Ovary (tissue), 3 donors: ENCODE measurements around the gene CDHR3.

ENCODE experiments used
- POLR2A ChIP-seq: fragments of 450-650 bp; IDR thresholded peaks from one replicate; pipeline ENCODE4 v1.6.1; 2017; ENCODE audit warnings: antibody characterized with exemption, mild to moderate bottlenecking, moderate library complexity
- TF ChIP-seq, protein P1 (sequence below), 3 donors: fragments of 450-650 bp in 2 of 3; fragments of 200-600 bp in 1 of 3; IDR thresholded peaks; one replicate each; pipeline versions ENCODE4 v1.5.1 to v1.8.0; 2016 to 2022; ENCODE audit warnings: antibody characterized with exemption in 3 of 3, mild to moderate bottlenecking in 1 of 3
- donor health status: DM: no; HTN: no; CAD: no.

DNA sequence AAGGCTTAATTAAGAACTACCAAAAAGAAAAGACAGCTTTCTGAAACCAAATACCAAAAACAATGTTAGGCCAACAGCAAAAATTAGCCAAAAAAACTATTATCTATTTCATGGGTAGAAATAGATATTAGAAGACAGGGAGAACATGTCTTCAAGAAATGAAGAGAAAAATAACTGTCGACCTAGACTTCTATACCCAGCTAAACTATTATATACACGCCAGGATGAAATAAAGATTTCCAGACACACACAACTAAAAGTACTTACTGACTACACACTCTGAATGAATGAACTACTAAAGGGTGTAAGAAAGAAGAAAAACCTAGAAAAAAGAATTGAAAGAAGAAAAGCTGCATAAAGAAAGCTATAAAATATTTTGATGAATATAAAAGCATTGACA is 11.5 kb upstream of the CDHR3 start:
- TF ChIP-seq, protein P1, sequence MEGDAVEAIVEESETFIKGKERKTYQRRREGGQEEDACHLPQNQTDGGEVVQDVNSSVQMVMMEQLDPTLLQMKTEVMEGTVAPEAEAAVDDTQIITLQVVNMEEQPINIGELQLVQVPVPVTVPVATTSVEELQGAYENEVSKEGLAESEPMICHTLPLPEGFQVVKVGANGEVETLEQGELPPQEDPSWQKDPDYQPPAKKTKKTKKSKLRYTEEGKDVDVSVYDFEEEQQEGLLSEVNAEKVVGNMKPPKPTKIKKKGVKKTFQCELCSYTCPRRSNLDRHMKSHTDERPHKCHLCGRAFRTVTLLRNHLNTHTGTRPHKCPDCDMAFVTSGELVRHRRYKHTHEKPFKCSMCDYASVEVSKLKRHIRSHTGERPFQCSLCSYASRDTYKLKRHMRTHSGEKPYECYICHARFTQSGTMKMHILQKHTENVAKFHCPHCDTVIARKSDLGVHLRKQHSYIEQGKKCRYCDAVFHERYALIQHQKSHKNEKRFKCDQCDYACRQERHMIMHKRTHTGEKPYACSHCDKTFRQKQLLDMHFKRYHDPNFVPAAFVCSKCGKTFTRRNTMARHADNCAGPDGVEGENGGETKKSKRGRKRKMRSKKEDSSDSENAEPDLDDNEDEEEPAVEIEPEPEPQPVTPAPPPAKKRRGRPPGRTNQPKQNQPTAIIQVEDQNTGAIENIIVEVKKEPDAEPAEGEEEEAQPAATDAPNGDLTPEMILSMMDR (IDR thresholded peaks at IDR 0.05), result no peak
- TF ChIP-seq POLR2A, result no peak
